OCI-M1 (cell line): Measurements from ENCODE around the gene DENND5B.
A peak's percentile ranks its signal among the peaks of the same experiment; 100 is the strongest.

Source experiments
- DNase-seq: peaks from one replicate; lab custom pipeline; 2025; lab: John Stamatoyannopoulos, UW

Gene DENND5B

GRCh38 chr12:31590642-31591379 is at the start of gene DENND5B:
Gene DENND5B (minus strand): TSS chr12:31591136. CDS start chr12:31590832, 304 bp downstream.
- DNase-seq = peak; percentile 72

GRCh38 chr12:31634620-31635019 is 43.7 kb upstream of the DENND5B start:
- no peak for DNase-seq

GRCh38 chr12:31633464-31633863 is 42.5 kb upstream of the DENND5B start:
- no peak for DNase-seq

GRCh38 chr12:31631809-31632208 is 40.9 kb upstream of the DENND5B start:
- DNase-seq = peak; percentile 23

- no peak for DNase-seq
Measured at GRCh38 chr12:31631023-31631724, 40.2 kb upstream of the DENND5B start.

- peak; percentile 75 for DNase-seq
Measured at GRCh38 chr12:31629756-31630732, 39.1 kb upstream of the DENND5B start.

GRCh38 chr12:31627456-31628054 is 36.6 kb upstream of the DENND5B start:
- DNase-seq = no peak

GRCh38 chr12:31626270-31626995 is 35.5 kb upstream of the DENND5B start:
- DNase-seq = no peak

- peak; percentile 28 for DNase-seq
Measured at GRCh38 chr12:31622038-31622437, 31.1 kb upstream of the DENND5B start.

GRCh38 chr12:31620311-31620710 is 29.4 kb upstream of the DENND5B start:
- DNase-seq = no peak

GRCh38 chr12:31618228-31619025 is 27.5 kb upstream of the DENND5B start:
- DNase-seq = peak; percentile 79

GRCh38 chr12:31612819-31613218 is 21.9 kb upstream of the DENND5B start:
- DNase-seq = no peak

GRCh38 chr12:31608299-31608698 is 17.4 kb upstream of the DENND5B start:
- peak; percentile 28 for DNase-seq

GRCh38 chr12:31605531-31605930 is 14.6 kb upstream of the DENND5B start:
- no peak for DNase-seq

- DNase-seq = no peak
Measured at GRCh38 chr12:31603546-31604009, 12.6 kb upstream of the DENND5B start.

GRCh38 chr12:31600750-31601149 is 9.8 kb upstream of the DENND5B start:
- DNase-seq = no peak

GRCh38 chr12:31600252-31600651 is 9.3 kb upstream of the DENND5B start:
- DNase-seq = no peak

GRCh38 chr12:31599053-31599452 is 8.1 kb upstream of the DENND5B start:
- no peak for DNase-seq

GRCh38 chr12:31597066-31597465 is 6.1 kb upstream of the DENND5B start:
- no peak for DNase-seq

- DNase-seq = no peak
Measured at GRCh38 chr12:31594681-31595080, 3.7 kb upstream of the DENND5B start.
